Endothelial cell of umbilical vein (primary cell): Measurements from ENCODE around the gene ADGRG1.

Experiments
- CTCF ChIP-seq, 2 donors: IDR thresholded peaks; 1 replicate in 1 of 2; 2 replicates in 1 of 2; pipeline ENCODE4 v1.5.1; 2011; ENCODE audit warnings: low read length in 2 of 2, mild to moderate bottlenecking in 2 of 2, moderate library complexity in 2 of 2, control low read depth in 1 of 2, inconsistent platforms in 1 of 2, low read depth in 1 of 2; ENCODE audit not compliant: insufficient read depth in 1 of 2; ENCODE audit errors: extremely low read depth in 1 of 2
- EZH2 ChIP-seq: IDR thresholded peaks from 2 replicates; pipeline ENCODE4 v1.6.1; 2012; ENCODE audit warnings: borderline replicate concordance, low read depth, mild to moderate bottlenecking, moderate library complexity, low read length, inconsistent platforms; ENCODE audit not compliant: severe bottlenecking
- FOS ChIP-seq: IDR thresholded peaks from 2 replicates; pipeline ENCODE4 v1.6.1; 2011; ENCODE audit warnings: mild to moderate bottlenecking, low read length, moderate library complexity, borderline replicate concordance; ENCODE audit not compliant: insufficient read depth
- GATA2 ChIP-seq: IDR thresholded peaks from 2 replicates; pipeline ENCODE4 v1.7.0; 2011; ENCODE audit warnings: low read depth, mild to moderate bottlenecking, moderate library complexity, mixed read lengths, low read length; ENCODE audit not compliant: insufficient read length, insufficient read depth
- JUN ChIP-seq: IDR thresholded peaks from 2 replicates; pipeline ENCODE4 v1.6.1; 2011; ENCODE audit warnings: borderline replicate concordance, low read depth; ENCODE audit not compliant: insufficient read length, insufficient read depth
- MAX ChIP-seq: IDR thresholded peaks from 2 replicates; pipeline ENCODE4 v1.6.1; 2011; ENCODE audit not compliant: insufficient read depth, insufficient read length
- MYC ChIP-seq: IDR thresholded peaks from one replicate; pipeline ENCODE4 v1.6.1; 2011; ENCODE audit warnings: mild to moderate bottlenecking, low read depth, low read length
- POLR2A ChIP-seq: IDR thresholded peaks from 2 replicates; pipeline ENCODE4 v1.6.1; 2012; ENCODE audit warnings: low read depth, mild to moderate bottlenecking, control low read depth, low read length
- POLR2AphosphoS5 ChIP-seq: IDR thresholded peaks from 2 replicates; pipeline ENCODE4 v1.6.1; 2012; ENCODE audit warnings: low read depth, mild to moderate bottlenecking, control low read depth, low read length, moderate library complexity; ENCODE audit not compliant: insufficient read depth

DNA sequence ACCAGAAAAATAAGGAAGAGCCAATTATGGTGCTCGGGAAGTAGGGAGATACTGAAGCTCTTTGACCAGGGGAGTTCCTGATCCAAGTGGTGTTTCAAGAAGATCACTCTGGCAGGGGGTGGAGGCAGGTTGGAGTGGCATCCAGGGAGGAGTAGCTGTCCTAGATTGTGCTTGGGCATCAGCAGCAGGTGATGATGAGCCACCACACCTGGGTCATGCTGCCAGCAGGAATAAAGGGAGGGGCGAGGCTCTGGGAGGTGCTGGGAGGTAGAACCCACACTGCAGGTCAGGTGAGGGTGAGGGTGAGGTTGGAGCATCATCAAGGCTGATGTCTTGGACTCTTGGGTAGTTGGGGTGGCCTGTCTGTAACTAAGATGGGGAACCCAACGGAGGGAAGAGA lies 35.4 kb upstream of the ADGRG1 start:
- TF ChIP-seq CTCF (IDR thresholded peaks at IDR 0.05; ENCODE audit: extremely low read depth in 1 of 2, insufficient read depth in 1 of 2, low read depth in 1 of 2, low read length in 2 of 2) (no peak), POLR2AphosphoS5 (no peak), POLR2A (no peak), FOS (no peak), EZH2 (no peak), MAX (no peak), GATA2 (no peak), MYC (no peak), JUN (no peak)
